ENCODE data around the gene UBE2J2. TPM values are rescaled to one million over a fixed set of nuclear protein-coding genes. Genes with fewer than 3 reads are reported as not detected.

UBE2J2 gene
- total and polyA plus RNA-seq, 2 of the 13 experiments (the other 11 are each of a cell fraction or from before 2014, with no cell fraction given): 25.4 to 29.4 TPM

DNA sequence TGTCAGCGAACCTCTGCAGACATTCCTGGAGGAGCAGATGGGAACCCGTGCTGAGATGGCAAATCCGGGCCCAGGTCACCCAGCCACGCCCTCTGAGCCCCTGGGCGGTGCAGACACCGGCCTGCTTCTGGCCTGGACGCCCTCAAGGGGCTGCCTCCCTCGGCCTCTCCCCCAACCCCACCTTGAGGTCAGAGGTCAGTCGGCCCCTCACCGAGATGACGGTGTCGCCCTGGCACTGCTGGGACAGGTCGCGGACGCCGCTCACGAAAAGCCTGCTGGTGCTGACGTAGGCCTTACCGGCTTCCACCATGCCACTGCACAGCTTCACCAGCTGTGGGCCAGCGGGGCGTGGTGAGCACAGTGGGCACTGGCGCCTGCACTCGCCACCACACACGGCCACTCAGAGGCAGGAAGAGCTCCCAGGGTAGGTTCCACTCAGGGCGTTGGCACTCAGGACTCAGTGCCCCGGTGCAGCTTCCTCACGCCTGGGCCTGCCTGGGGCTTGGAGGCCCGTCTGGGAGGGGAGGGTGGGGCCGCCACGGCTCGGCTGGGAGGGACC is 29.4 kb upstream of the UBE2J2 start:
- 93% methylated on average over 10 of the region's 31 CpGs for WGBS (ENCODE audit: low lambda C conversion rate)
- H2AFZ ChIP-seq (ENCODE audit: low read length): no peak overlapping the region
- no peak overlapping the region for H3K4me3 ChIP-seq (replicated peaks in 1 of 3; ENCODE audit: insufficient read depth in 1 of 3, low read depth in 2 of 3, low read length in 3 of 3)
- BruUV-seq (replicated peaks): no TSS peak
- no peak for DNase-seq (ENCODE audit: low spot score)
- no peak overlapping the region for H3K27ac ChIP-seq (ENCODE audit: extremely low read length, insufficient read depth, low read length)
- ChIA-PET CTCF (ENCODE audit: low intra/inter-chr PET ratio, low total read pairs) (no interaction called here), POLR2A (no interaction called here)
- FAIRE-seq: no peak
- H3K9me3 ChIP-seq (ENCODE audit: low read length): no peaks in the 10 kb centered on the region
- peaks cover 15% of the 10 kb centered on the region for H3K79me2 ChIP-seq (ENCODE audit: insufficient read depth, low read length)
- H3K4me2 ChIP-seq (ENCODE audit: low read depth, low read length): no peak overlapping the region
- H3K36me3 ChIP-seq (replicated peaks in 1 of 2; ENCODE audit: control insufficient read depth in 1 of 2, insufficient read depth in 2 of 2, low read length in 2 of 2): no peaks in the 10 kb centered on the region
- no peak overlapping the region for H3K9ac ChIP-seq (ENCODE audit: insufficient read depth, low read depth, low read length)
- intact Hi-C loops (cut with micrococcal nuclease; ENCODE audit: unreplicated experiment): no loop called here
- in situ Hi-C loops (cut with HindIII; ENCODE audit: extremely low pct_ligation_motif_present, low pct_unique_long_range_greater_than_20kb): no loop called here
- no peak for ATAC-seq
- no peaks in the 10 kb centered on the region; a peak in 1 of 5 replicates for H3K27me3 ChIP-seq (ENCODE audit: control insufficient read depth in 1 of 2, insufficient read depth in 2 of 2, low read length in 2 of 2)
- no peaks in the 10 kb centered on the region; the same call in 1 of the 2 replicates for H4K20me1 ChIP-seq (ENCODE audit: insufficient read depth, low read length)
- H3K4me1 ChIP-seq (ENCODE audit: insufficient read depth, low read length): peaks cover 33% of the 10 kb centered on the region
- TF ChIP-seq AGO2 (optimal IDR thresholded peaks at IDR 0.05; ENCODE audit: low read depth, low read length) (peak; percentile 18), RBFOX2 (IDR thresholded peaks at IDR 0.05; ENCODE audit: low read depth, low read length) (peak; percentile 44; the same call in 1 of the 2 replicates)
- TF ChIP-seq, protein P1, sequence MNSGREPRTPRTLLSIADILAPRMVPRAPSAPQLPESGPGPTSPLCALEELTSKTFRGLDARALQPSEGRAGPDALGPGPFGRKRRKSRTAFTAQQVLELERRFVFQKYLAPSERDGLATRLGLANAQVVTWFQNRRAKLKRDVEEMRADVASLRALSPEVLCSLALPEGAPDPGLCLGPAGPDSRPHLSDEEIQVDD (CRISPR knock-in tag; IDR thresholded peaks at IDR 0.05; ENCODE audit: borderline replicate concordance): no peak

DNA sequence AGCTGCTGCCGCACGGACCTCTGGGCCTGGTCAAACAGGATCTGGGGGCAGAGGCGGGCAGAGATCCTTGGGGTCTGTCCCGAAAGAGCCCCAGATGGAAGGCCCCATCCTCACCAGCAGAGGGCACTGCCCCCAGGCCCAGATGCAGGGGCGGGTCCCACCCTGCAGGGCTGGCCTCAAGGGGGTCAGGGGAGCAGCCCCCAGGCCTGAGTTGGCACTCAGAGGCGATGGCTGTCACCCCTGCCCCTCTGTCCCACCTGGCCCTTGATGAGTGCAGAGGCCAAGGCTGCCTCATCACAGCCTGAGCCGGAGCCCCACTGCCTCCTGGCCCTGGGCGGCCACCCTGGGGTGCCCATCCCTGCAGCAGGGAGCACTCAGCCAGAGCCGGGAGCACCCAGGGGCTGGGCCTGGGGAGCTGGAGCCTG is 28.4 kb upstream of the UBE2J2 start:
- Histone ChIP-seq H3K4me3 (replicated peaks in 1 of 3; ENCODE audit: insufficient read depth in 1 of 3, low read depth in 2 of 3, low read length in 3 of 3) (no peak overlapping the region), H2AFZ (ENCODE audit: low read length) (no peak overlapping the region), H3K4me2 (ENCODE audit: low read depth, low read length) (no peak overlapping the region), H3K27me3 (ENCODE audit: control insufficient read depth in 1 of 2, insufficient read depth in 2 of 2, low read length in 2 of 2) (no peaks in the 10 kb centered on the region; a peak in 1 of 5 replicates), H3K27ac (ENCODE audit: extremely low read length, insufficient read depth, low read length) (no peak overlapping the region), H3K9ac (ENCODE audit: insufficient read depth, low read depth, low read length) (no peak overlapping the region), H4K20me1 (ENCODE audit: insufficient read depth, low read length) (no peaks in the 10 kb centered on the region; the same call in 1 of the 2 replicates), H3K79me2 (ENCODE audit: insufficient read depth, low read length) (peaks cover 15% of the 10 kb centered on the region), H3K36me3 (replicated peaks in 1 of 2; ENCODE audit: control insufficient read depth in 1 of 2, insufficient read depth in 2 of 2, low read length in 2 of 2) (no peaks in the 10 kb centered on the region), H3K9me3 (ENCODE audit: low read length) (no peaks in the 10 kb centered on the region), H3K4me1 (ENCODE audit: insufficient read depth, low read length) (peaks cover 33% of the 10 kb centered on the region)
- no TSS peak for BruUV-seq (replicated peaks)
- DNase-seq (ENCODE audit: low spot score) (no peak), FAIRE-seq (no peak), ATAC-seq (no peak)
- CTCF ChIA-PET (ENCODE audit: low intra/inter-chr PET ratio, low total read pairs): no interaction called here
- intact Hi-C loops (cut with micrococcal nuclease; ENCODE audit: unreplicated experiment): no loop called here
- POLR2A ChIA-PET: no interaction called here
- 85% methylated on average over 5 of the region's 9 CpGs for WGBS (ENCODE audit: low lambda C conversion rate)
- in situ Hi-C loops (cut with HindIII; ENCODE audit: extremely low pct_ligation_motif_present, low pct_unique_long_range_greater_than_20kb): no loop called here
- TF ChIP-seq, protein P2, sequence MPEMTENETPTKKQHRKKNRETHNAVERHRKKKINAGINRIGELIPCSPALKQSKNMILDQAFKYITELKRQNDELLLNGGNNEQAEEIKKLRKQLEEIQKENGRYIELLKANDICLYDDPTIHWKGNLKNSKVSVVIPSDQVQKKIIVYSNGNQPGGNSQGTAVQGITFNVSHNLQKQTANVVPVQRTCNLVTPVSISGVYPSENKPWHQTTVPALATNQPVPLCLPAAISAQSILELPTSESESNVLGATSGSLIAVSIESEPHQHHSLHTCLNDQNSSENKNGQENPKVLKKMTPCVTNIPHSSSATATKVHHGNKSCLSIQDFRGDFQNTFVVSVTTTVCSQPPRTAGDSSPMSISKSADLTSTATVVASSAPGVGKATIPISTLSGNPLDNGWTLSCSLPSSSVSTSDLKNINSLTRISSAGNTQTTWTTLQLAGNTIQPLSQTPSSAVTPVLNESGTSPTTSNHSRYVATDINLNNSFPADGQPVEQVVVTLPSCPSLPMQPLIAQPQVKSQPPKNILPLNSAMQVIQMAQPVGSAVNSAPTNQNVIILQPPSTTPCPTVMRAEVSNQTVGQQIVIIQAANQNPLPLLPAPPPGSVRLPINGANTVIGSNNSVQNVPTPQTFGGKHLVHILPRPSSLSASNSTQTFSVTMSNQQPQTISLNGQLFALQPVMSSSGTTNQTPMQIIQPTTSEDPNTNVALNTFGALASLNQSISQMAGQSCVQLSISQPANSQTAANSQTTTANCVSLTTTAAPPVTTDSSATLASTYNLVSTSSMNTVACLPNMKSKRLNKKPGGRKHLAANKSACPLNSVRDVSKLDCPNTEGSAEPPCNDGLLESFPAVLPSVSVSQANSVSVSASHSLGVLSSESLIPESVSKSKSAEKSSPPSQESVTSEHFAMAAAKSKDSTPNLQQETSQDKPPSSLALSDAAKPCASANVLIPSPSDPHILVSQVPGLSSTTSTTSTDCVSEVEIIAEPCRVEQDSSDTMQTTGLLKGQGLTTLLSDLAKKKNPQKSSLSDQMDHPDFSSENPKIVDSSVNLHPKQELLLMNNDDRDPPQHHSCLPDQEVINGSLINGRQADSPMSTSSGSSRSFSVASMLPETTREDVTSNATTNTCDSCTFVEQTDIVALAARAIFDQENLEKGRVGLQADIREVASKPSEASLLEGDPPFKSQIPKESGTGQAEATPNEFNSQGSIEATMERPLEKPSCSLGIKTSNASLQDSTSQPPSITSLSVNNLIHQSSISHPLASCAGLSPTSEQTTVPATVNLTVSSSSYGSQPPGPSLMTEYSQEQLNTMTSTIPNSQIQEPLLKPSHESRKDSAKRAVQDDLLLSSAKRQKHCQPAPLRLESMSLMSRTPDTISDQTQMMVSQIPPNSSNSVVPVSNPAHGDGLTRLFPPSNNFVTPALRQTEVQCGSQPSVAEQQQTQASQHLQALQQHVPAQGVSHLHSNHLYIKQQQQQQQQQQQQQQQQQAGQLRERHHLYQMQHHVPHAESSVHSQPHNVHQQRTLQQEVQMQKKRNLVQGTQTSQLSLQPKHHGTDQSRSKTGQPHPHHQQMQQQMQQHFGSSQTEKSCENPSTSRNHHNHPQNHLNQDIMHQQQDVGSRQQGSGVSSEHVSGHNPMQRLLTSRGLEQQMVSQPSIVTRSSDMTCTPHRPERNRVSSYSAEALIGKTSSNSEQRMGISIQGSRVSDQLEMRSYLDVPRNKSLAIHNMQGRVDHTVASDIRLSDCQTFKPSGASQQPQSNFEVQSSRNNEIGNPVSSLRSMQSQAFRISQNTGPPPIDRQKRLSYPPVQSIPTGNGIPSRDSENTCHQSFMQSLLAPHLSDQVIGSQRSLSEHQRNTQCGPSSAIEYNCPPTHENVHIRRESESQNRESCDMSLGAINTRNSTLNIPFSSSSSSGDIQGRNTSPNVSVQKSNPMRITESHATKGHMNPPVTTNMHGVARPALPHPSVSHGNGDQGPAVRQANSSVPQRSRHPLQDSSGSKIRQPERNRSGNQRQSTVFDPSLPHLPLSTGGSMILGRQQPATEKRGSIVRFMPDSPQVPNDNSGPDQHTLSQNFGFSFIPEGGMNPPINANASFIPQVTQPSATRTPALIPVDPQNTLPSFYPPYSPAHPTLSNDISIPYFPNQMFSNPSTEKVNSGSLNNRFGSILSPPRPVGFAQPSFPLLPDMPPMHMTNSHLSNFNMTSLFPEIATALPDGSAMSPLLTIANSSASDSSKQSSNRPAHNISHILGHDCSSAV (CRISPR knock-in tag; IDR thresholded peaks at IDR 0.05; ENCODE audit: borderline replicate concordance): no peak
- TF ChIP-seq, protein P3, sequence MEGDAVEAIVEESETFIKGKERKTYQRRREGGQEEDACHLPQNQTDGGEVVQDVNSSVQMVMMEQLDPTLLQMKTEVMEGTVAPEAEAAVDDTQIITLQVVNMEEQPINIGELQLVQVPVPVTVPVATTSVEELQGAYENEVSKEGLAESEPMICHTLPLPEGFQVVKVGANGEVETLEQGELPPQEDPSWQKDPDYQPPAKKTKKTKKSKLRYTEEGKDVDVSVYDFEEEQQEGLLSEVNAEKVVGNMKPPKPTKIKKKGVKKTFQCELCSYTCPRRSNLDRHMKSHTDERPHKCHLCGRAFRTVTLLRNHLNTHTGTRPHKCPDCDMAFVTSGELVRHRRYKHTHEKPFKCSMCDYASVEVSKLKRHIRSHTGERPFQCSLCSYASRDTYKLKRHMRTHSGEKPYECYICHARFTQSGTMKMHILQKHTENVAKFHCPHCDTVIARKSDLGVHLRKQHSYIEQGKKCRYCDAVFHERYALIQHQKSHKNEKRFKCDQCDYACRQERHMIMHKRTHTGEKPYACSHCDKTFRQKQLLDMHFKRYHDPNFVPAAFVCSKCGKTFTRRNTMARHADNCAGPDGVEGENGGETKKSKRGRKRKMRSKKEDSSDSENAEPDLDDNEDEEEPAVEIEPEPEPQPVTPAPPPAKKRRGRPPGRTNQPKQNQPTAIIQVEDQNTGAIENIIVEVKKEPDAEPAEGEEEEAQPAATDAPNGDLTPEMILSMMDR (CRISPR knock-in tag; IDR thresholded peaks at IDR 0.05): peak; percentile 64
- TF ChIP-seq AKAP8 (CRISPR knock-in tag; IDR thresholded peaks at IDR 0.05): peak; percentile 61; the same call in 1 of the 2 replicates
- peak; percentile 76 for TF ChIP-seq AGO2 (optimal IDR thresholded peaks at IDR 0.05; ENCODE audit: low read depth, low read length)
- TF ChIP-seq ZNF263 (CRISPR knock-in tag; IDR thresholded peaks at IDR 0.05): peak; percentile 93

All from HepG2 (cell line).